ENCODE data around the gene SAMD15. TPM values are rescaled to one million over a fixed set of nuclear protein-coding genes. Genes with fewer than 3 reads are reported as not detected.
"Not testable (repeated sequence)": the region's sequence is repeated elsewhere in the genome, so short reads cannot be mapped to it uniquely, and the experiment has no call there.

The SAMD15 gene
- total RNA-seq, 1 experiment from 2014 or later: 1.4 TPM

DNA sequence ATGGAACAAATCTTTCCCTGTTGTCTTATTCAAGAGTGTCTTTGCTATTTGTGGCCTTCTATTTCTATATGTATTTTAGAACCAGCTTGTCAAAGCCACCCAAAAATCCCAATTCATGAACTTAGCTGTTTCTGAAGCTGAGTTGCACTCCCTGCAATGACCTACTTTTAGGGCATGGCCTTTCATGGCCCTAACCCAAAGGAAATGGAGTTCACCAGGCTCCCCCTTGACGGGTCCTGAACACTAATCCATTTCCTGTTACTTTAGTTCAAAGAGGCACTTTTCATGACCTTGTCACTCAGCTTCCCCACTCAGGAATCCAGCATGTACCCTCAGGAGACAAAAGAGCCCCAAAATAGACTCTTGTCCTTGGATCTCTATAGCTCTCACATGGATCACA lies 7.9 kb upstream of the SAMD15 start:
- no peak for DNase-seq (ENCODE audit: low read depth, low spot score)
- in situ Hi-C loops (cut with HindIII; ENCODE audit: low pct_unique_long_range_greater_than_20kb, low sequenced_read_pairs): no loop called here

DNA sequence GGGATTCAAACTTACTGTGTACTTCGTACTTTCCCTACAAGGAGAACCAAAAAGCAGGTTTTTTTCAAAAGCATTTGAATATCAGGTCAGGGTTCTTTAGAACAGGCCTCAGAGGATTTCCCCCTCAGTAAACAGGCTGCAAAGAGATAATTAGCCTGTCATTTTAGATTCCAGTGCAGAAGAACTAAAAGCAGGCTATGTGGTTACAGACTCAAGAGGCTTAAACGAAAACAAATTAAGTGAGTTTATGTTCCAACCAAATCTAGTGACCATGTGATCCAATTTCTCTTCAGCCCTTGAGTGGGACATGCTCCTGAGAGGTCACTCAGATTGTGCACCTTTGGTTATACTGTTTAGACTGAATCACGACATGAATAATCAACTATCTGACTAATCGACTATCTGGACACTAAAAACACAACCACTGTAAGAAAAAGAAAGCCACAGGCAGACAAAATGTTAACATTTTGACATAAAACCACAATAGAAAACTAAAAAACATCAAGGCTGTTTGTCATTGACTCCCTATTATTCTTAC lies 4.8 kb upstream of the SAMD15 start:
- in situ Hi-C loops (cut with HindIII; ENCODE audit: low pct_unique_long_range_greater_than_20kb, low sequenced_read_pairs): no loop called here
- no peak for DNase-seq (ENCODE audit: low read depth, low spot score)

DNA sequence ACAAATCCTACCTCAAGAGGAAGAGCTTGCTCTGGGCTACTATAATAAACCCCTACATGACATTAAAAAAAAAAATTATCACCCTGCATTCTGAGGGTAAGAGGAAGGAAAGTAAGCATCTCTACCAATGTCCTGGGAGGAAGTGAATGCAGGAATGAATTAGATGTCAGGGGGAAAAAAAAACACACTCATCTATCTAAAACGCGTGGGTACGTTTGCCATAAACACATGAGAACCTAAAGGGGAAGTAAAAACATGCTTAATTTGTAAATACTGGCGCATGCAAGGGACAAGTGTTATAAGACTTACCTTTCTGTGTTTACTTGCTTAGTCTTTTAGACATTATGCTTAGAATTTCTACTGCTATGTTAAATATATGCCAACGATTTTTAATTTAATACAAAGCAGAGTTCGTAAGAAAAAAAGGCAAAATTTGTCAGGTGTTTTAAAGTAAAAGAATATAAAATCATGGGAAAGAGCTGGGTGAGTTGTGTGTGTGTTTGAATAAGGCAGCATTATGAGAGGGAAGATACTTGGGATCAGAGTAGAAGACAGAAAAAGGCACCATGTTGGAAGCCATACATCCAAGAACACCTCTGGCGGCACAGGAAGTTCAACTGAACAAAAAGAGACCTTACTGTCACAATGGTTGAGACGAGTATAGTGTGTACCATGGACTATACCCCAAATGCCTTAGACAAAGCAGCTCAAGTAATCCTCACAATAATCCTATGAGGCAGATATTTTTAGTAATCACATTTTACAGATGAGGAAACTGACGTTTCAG lies 1.8 kb upstream of the SAMD15 start:
- DNase-seq (ENCODE audit: low read depth, low spot score): no peak
- in situ Hi-C loops (cut with HindIII; ENCODE audit: low pct_unique_long_range_greater_than_20kb, low sequenced_read_pairs): no loop called here

DNA sequence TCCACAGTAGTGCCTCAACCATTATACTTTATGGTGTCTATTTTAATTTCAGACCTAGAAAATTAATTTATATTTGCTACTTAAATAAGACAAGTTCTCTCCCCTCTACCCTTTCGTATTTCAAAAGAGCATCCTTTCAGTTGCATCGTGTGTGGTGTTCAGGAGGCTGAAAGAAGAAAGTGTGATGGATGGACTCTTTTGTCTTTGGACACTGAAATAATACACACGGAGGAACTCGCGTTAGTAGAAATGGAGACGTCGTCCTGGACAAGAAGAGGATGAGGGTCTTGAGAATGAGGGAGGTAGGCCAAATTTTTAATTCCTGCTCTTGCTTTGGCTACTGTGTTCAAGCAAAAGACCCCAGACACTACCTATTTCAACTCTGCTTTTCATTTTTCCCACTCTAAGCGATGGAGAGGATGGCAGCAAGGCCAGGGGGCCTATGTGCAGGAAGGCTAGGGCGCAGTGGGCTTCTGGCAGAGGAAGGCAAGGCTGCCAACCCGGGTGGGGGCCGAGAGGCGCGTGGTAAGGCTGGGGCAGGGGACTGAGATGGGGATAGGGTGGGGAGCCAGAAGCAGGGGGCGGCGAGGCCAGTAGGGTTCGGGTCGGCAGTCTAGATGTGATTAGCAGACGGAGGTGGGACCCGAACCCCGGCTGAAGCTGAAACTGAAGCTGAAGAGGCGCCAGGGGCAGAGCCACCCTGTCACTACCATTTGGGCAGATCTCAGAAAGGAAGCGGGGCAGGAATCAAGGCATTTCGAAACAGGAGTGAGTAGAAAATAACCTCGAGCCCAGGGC lies 1.0 kb upstream of the SAMD15 start:
- in situ Hi-C loops (cut with HindIII; ENCODE audit: low pct_unique_long_range_greater_than_20kb, low sequenced_read_pairs): no loop called here
- DNase-seq (ENCODE audit: low read depth, low spot score): no peak

DNA sequence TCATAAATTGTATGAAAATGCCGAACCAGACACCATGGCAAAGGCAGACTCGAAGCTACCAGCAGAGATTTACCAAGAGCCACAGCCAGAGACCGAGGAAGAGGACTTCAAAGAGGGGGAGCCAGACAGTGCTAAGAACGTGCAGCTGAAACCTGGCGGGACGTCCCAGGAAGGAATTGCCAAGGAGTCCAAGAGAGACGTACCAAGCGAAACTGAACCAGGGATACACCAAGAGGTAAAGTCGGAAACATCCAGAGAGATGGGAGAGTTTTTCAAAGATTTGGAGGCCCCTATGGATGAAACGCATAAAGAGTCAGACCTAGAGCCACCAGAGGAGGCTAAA lies 294 bp downstream of the SAMD15 start:
- in situ Hi-C loops (cut with HindIII; ENCODE audit: low pct_unique_long_range_greater_than_20kb, low sequenced_read_pairs): no loop called here
- no peak for DNase-seq (ENCODE audit: low read depth, low spot score)

DNA sequence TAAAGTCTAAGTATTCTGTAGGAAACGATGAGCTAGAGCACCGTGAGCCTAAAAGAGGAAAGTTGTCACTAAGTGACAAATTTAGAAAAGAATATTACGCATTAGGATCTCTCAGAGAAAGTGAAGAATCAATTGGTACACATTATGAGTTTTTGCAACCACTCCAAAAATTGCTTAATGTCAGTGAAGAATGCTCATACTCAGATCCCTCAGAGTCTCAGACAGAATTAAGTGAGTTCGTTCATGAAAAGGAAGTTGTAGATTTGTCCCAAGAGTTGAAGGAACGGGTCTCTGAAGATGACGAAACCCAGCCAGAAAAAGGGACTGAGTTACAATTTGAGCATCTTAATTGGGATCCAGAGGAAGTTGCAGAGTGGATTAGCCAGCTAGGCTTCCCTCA lies 1.5 kb downstream of the SAMD15 start:
- DNase-seq (ENCODE audit: low read depth, low spot score): no peak
- in situ Hi-C loops (cut with HindIII; ENCODE audit: low pct_unique_long_range_greater_than_20kb, low sequenced_read_pairs): no loop called here

DNA sequence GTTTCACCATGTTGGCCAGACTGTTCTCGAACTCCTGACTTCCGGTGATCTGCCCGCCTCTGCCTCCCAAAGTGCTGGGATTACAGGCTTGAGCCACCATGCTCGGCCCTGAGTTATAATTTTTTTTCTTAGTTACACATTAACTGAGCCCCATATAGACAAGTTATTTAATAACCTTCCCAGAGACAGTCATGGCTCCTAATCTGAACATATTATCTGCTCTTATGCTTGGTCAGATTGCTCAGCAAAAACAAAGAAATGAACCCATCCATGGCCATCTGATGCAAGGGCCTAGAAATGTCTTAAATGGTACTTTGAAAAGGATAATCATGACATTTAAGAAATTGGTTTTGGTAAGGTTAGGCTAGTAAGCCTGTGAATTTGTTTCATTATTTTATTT lies 13.0 kb downstream of the SAMD15 start:
- in situ Hi-C loops (cut with HindIII; ENCODE audit: low pct_unique_long_range_greater_than_20kb, low sequenced_read_pairs): no loop called here
- DNase-seq (ENCODE audit: low read depth, low spot score): no peak

DNA sequence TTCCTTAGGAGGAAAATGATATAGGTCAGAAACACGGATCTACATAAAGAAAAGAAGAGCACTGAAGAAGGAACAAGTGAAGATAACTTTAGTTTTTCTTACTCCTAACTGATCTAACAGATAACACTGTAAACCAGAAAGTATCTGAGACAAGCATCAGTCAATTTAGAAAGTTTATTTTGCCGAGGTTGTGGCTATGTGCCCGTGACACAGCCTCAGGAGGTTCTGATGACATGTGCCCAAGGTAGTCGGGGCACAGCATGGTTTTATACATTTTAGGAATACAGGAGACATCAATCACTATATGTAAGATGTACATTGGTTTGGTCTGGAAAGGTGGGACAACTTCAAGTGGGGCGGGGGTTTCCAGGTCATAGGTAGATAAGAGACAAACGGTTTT lies 23.0 kb downstream of the SAMD15 start:
- DNase-seq (ENCODE audit: low read depth, low spot score): no peak
- in situ Hi-C loops (cut with HindIII; ENCODE audit: low pct_unique_long_range_greater_than_20kb, low sequenced_read_pairs): no loop called here

DNA sequence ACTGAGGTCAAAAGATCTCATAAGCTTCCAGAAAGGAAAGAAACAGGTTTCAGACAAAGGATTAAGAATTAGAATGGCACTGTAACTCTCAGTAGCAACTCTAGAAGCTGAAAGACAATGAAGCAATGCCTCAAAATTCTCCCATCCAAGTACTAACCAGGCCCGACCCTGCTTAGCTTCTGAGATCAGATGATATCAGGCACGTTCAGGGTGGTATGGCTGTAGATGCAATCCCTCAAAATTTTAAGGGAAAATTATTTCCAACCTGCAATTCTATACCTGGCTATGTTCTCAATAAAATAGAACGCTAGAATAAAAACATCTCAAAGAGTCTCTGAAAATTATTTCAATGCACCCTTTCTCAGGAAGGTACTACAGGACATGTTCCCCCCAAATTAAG lies 26.6 kb downstream of the SAMD15 start:
- in situ Hi-C loops (cut with HindIII; ENCODE audit: low pct_unique_long_range_greater_than_20kb, low sequenced_read_pairs): no loop called here
- DNase-seq (ENCODE audit: low read depth, low spot score): no peak

DNA sequence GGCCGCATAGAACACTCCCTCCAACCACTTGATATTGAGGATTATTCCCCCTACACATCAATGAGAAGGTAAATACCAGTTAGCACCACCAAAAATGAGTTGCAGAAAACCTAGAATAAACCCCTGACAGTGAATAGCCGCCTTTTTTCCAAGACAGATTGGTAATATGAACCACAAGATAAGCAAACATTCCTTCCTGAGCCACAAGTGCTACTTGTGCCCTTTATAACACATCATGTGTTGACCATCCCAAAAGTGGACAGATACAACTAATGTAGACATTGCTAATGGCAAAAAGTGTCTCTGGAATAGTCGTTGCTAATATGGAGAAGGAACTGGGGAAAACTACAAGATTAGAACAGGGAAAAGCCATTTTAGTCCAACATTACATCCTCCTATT lies 28.9 kb downstream of the SAMD15 start:
- DNase-seq (ENCODE audit: low read depth, low spot score): no peak
- in situ Hi-C loops (cut with HindIII; ENCODE audit: low pct_unique_long_range_greater_than_20kb, low sequenced_read_pairs): no loop called here

DNA sequence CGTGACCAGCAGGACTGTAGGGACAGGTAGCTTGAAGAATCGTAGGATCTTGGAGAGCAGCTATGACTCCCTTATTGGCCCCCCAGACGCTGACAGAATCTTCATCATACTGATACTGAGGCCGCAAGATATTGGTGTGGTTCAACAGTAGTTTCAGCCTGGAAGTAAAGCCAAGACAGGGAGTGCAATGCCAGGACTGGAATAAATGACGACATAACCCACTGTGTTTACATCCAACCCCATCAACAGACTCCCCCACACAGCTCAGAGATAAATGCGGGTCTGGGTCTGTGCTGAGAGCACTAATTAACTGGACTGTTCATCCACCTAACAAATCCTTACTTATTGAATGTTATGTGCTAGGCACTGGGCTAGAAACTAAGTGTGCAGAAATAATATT lies 29.5 kb downstream of the SAMD15 start:
- DNase-seq (ENCODE audit: low read depth, low spot score): no peak
- in situ Hi-C loops (cut with HindIII; ENCODE audit: low pct_unique_long_range_greater_than_20kb, low sequenced_read_pairs): no loop called here

DNA sequence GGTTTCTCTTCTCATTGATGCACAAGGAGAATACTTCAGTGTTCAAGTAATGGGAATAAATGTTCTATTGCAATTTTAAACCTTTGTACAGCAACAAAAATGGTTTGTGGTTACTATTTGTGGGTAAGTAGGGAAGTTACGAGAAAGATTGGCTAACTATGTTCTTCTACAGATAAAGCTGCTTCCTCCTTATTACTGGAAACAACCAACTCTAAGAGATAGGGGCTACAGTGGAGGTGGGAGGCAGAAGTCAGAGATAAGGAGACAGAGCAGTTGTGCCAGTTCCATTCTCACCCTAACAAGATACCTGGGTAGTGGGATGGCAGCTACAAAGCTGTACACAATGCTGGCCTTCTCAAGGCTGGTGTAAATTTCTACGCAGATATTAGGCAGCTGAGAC lies 30.0 kb downstream of the SAMD15 start:
- no peak for DNase-seq (ENCODE audit: low read depth, low spot score)
- in situ Hi-C loops (cut with HindIII; ENCODE audit: low pct_unique_long_range_greater_than_20kb, low sequenced_read_pairs): no loop called here

DNA sequence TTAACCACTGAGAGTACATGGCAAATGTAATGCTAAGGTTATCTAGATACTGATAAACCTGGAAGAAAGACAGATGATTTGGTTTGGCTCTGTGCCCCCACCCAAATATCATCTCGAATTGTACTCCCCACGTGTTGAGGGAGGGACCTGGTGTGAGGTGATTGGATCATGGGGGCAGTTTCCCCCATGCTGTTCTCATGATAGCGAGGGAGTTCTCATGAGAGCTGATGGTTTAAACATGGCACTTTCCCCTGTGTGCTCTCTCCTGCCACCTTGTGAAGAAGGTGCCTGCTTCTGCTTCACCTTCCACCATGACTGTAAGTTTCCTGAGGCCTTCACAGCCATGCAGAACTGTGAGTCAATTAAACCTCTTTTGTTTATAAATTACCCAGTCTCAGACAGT lies 32.0 kb downstream of the SAMD15 start:
- peak; percentile 48 for DNase-seq (ENCODE audit: low read depth, low spot score)
- in situ Hi-C loops (cut with HindIII; ENCODE audit: low pct_unique_long_range_greater_than_20kb, low sequenced_read_pairs): no loop called here

DNA sequence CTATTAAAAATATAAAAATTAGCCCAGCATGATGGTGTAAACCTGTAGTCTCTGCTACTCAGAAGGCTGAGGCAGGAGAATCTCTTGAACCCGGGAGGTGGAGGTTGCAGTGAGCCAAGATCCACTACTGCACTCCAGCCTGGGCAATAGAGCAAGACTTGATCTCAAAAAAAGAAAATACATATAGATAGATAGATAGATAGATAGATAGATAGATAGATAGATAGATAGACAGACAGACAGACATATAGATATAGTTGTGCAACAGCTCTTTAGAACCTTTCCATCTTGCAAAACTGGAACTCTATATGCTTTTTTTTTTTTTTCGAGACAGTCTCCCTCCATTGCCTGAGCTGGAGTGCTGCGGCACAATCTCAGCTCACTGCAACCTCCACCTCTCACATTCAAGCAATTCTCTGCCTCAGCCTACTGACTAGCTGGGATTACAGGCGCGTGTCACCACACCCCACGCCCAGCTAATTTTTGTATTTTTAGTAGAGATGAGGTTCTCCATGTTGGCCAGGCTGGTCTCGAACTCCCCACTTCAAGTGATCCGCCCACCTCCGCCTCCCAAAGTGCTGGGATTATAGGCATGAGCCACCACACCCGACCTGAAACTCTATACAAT lies 38.3 kb downstream of the SAMD15 start:
- DNase-seq (ENCODE audit: low read depth, low spot score); in situ Hi-C loops (cut with HindIII; ENCODE audit: low pct_unique_long_range_greater_than_20kb, low sequenced_read_pairs): not testable (repeated sequence)

DNA sequence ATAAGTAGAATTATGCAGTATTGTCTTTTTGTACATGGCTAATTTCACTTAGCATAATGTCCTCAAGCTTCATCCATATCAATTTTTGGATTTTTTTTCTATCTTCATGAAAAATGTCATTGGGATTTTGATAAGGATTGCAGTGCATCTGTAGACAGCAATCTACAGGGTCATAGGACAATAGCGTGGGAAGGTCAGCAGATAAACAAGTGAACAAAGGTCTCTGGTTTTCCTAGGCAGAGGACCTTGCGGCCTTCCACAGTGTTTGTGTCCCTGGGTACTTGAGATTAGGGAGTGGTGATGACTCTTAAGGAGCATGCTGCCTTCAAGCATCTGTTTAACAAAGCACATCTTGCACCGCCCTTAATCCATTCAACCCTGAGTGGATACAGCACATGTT lies 38.9 kb downstream of the SAMD15 start:
- in situ Hi-C loops (cut with HindIII; ENCODE audit: low pct_unique_long_range_greater_than_20kb, low sequenced_read_pairs); DNase-seq (ENCODE audit: low read depth, low spot score): not testable (repeated sequence)

DNA sequence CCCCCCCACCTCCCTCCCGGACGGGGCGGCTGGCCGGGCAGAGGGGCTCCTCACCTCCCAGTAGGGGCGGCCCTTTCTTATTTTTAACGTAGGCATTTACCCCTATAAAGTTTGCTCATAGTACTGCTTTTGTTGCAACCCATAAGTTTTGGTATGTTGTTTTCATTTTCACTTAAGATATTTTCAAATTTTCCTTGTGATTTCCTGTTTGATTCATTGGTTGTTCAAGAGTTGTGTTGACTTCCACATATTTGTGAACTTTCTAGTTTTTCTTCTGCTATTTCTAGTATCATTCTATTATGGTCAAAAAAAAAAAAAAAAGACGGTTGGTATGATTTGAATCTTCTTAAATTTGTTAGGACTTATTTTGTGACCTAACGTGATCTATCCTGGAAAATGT lies 39.7 kb downstream of the SAMD15 start:
- in situ Hi-C loops (cut with HindIII; ENCODE audit: low pct_unique_long_range_greater_than_20kb, low sequenced_read_pairs): no loop called here
- DNase-seq (ENCODE audit: low read depth, low spot score): no peak

DNA sequence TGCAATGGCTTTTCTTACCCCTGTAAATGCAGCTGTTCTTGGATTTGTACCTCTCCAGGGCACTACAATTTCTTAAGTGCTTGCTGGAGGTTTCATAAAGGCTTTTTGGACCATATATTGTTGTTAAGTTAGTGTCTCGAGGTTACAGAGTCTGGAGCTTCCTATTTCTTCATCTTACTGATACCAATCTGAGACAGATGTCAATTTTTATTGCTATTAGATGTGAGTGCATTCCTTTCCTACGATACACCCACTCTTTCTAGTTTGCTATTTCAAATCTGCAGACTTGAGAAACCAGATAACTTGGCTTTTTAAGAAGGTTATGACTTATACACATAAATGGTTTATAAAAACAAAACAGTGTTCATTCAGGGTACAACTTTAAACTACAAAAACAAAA lies 44.0 kb downstream of the SAMD15 start:
- no peak for DNase-seq (ENCODE audit: low read depth, low spot score)
- in situ Hi-C loops (cut with HindIII; ENCODE audit: low pct_unique_long_range_greater_than_20kb, low sequenced_read_pairs): no loop called here

DNA sequence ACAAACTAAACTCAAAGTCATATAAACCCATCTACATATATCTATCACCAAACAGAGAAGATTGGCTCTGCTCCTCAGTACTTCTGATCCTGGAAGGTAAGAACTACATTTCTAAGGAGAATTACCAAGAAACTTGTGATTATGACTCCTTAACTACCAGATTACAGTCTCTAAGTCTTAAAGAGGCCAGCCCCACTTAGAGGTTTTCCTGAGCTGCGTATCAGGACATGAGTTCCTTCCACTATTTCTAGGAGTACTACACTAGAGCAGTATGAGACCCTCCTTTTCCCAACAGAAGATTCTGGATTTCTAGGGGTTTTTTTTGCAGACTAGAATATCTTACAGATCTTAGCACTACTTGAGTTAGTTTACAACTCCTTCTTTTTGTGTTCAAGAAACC lies 46.2 kb downstream of the SAMD15 start, which contains the start of gene NOXRED1:
NOXRED1 (minus strand) TSS at position 101 of the 400 bp plus-strand sequence. CDS start 634 bp downstream, outside the sequence.
- in situ Hi-C loops (cut with HindIII; ENCODE audit: low pct_unique_long_range_greater_than_20kb, low sequenced_read_pairs): no loop called here
- DNase-seq (ENCODE audit: low read depth, low spot score): no peak
